Thyroid gland (tissue), 4 donors: ENCODE data around the gene CNPY2.

ENCODE experiments used
- POLR2A ChIP-seq, 2 donors: fragments of 450-650 bp; IDR thresholded peaks; one replicate each; pipeline ENCODE4 v1.6.1; 2017; ENCODE audit warnings: antibody characterized with exemption in 2 of 2, mild to moderate bottlenecking in 2 of 2, moderate library complexity in 1 of 2
- TF ChIP-seq, protein P1 (sequence below), 6 experiments: fragments of 200-600 bp in 3 of 6; fragments of 450-650 bp in 3 of 6; sonication (generic) in 3 of 6; IDR thresholded peaks; one replicate each; pipeline ENCODE4 v1.5.1; 2016 to 2019; ENCODE audit warnings: antibody characterized with exemption in 6 of 6, mild to moderate bottlenecking in 2 of 6, inconsistent platforms in 1 of 6, moderate library complexity in 1 of 6

- TF ChIP-seq, protein P1, sequence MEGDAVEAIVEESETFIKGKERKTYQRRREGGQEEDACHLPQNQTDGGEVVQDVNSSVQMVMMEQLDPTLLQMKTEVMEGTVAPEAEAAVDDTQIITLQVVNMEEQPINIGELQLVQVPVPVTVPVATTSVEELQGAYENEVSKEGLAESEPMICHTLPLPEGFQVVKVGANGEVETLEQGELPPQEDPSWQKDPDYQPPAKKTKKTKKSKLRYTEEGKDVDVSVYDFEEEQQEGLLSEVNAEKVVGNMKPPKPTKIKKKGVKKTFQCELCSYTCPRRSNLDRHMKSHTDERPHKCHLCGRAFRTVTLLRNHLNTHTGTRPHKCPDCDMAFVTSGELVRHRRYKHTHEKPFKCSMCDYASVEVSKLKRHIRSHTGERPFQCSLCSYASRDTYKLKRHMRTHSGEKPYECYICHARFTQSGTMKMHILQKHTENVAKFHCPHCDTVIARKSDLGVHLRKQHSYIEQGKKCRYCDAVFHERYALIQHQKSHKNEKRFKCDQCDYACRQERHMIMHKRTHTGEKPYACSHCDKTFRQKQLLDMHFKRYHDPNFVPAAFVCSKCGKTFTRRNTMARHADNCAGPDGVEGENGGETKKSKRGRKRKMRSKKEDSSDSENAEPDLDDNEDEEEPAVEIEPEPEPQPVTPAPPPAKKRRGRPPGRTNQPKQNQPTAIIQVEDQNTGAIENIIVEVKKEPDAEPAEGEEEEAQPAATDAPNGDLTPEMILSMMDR (IDR thresholded peaks at IDR 0.05) = no peak
- no peak for TF ChIP-seq POLR2A (IDR thresholded peaks at IDR 0.05)
These were observed 11.5 kb downstream of the CNPY2 start for GRCh38 chr12:56304276-56304675.
